Left ventricle myocardium inferior (tissue), 1 donor: ENCODE measurements around the gene POC1B. TPM values are rescaled to one million over a fixed set of nuclear protein-coding genes. Genes with fewer than 3 reads are reported as not detected.

Source experiments
- DNase-seq: peaks from one replicate; pipeline ENCODE4 v3.0.0-alpha.2; 2020
- H3K27ac ChIP-seq: fragments of 200-600 bp; replicated peaks from 2 replicates; pipeline ENCODE4 v1.8.0; 2021
- H3K27me3 ChIP-seq: fragments of 200-600 bp; 2 replicates; pipeline ENCODE4 v1.8.0; 2021; ENCODE audit warnings: low read depth
- H3K36me3 ChIP-seq: fragments of 200-600 bp; 2 replicates; pipeline ENCODE4 v1.8.0; 2021
- H3K4me1 ChIP-seq: fragments of 200-600 bp; 2 replicates; pipeline ENCODE4 v1.8.0; 2021
- H3K4me3 ChIP-seq: fragments of 200-600 bp; 2 replicates; pipeline ENCODE4 v1.8.0; 2021; ENCODE audit warnings: mild to moderate bottlenecking, moderate library complexity
- H3K9me3 ChIP-seq: fragments of 200-600 bp; replicated peaks from 2 replicates; pipeline ENCODE4 v1.8.0; 2021
- intact Hi-C: fragments of 100-400 bp; cut with micrococcal nuclease; formaldehyde crosslinking; loops from one replicate; pipeline ENCODE4 v1.11.0; 2022
- total RNA-seq: library from RNA; stranded (reverse); fragmentation: NEBNext Ultra II Directional; extraction: Animal tissue kit (Norgen Biotek cat#: 25700); gene quantifications from one replicate; pipeline ENCODE4 v1.2.1, GENCODE V29; 2021
- TF ChIP-seq, protein P1 (sequence below): fragments of 200-600 bp; IDR thresholded peaks from 2 replicates; pipeline ENCODE4 v1.8.0; 2021; ENCODE audit warnings: antibody characterized with exemption, mild to moderate bottlenecking, borderline replicate concordance
- donor health status: DM: no; HTN: yes; CAD: no; lungs with severe emphysema.

Gene POC1B
- total RNA-seq, 1 donor from 2014 or later, result 8.6 TPM

DNA sequence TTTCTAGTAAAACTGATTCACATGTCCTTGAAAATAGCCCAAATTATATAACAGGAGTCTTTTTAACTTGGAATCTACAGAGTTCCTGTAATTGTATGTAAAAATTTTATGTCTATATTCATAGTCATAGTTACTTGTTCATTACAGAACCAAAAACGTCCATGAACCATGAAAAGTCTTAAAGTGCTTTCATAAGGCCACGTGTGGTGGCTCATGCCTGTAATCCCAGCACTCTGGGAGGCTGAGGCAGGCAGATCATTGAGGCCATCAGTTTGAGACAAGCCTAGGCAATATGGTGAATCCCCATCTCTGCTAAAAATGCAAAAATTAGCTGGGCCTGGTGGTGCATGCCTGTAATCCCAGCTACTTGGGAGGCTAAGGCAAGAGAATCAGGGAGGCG, 49.6 kb downstream of the POC1B start:
- TF ChIP-seq, protein P1, sequence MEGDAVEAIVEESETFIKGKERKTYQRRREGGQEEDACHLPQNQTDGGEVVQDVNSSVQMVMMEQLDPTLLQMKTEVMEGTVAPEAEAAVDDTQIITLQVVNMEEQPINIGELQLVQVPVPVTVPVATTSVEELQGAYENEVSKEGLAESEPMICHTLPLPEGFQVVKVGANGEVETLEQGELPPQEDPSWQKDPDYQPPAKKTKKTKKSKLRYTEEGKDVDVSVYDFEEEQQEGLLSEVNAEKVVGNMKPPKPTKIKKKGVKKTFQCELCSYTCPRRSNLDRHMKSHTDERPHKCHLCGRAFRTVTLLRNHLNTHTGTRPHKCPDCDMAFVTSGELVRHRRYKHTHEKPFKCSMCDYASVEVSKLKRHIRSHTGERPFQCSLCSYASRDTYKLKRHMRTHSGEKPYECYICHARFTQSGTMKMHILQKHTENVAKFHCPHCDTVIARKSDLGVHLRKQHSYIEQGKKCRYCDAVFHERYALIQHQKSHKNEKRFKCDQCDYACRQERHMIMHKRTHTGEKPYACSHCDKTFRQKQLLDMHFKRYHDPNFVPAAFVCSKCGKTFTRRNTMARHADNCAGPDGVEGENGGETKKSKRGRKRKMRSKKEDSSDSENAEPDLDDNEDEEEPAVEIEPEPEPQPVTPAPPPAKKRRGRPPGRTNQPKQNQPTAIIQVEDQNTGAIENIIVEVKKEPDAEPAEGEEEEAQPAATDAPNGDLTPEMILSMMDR, result no peak
- H3K4me3 ChIP-seq, result no peak overlapping the region
- H3K27ac ChIP-seq, result no peak overlapping the region
- H3K36me3 ChIP-seq, result no peaks in the 10 kb centered on the region
- DNase-seq, result no peak
- H3K27me3 ChIP-seq, result no peaks in the 10 kb centered on the region
- intact Hi-C loops, result no loop called here
- no peaks in the 10 kb centered on the region for H3K4me1 ChIP-seq
- H3K9me3 ChIP-seq, result no peaks in the 10 kb centered on the region

DNA sequence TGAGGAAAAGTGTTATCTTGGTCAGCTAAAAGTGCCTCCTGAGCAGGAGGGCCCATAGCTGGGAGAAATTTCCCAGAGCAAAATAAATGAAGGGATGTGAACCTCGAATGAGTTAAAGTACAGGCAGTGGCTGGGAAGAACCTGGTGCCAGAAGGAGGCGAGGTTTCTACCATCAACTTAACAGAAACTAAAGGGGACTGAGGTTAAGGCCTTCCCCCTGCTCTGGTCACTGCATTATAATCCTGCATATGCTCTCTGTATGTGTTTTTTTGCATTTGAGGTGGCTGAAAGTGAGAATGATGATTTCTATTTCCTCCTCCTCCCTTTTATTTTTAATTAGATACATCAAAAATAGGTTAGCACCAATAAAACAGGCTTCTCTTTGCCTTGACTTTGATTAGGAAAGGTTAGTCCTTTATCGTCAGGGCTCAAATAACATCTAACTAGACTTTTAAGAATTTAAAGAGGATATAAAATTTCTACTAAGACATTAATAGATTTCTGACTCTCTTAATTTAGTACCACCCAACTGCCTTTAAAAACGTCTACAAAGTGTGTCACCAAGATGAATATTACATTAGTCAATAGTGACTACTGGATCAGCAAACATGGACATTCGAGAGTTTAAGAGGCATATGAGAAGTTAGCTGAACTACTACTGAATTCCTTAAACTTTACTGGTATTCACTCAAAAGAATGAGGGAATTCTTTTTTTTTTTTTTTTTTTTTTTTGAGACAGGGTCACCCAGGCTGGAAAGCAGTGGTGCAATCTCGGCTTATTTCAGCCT, 50.5 kb downstream of the POC1B start:
- TF ChIP-seq, protein P1, result no peak
- H3K4me1 ChIP-seq, result no peaks in the 10 kb centered on the region
- intact Hi-C loops, result no loop called here
- H3K27ac ChIP-seq, result no peak overlapping the region
- H3K9me3 ChIP-seq, result no peaks in the 10 kb centered on the region
- DNase-seq, result no peak
- H3K27me3 ChIP-seq, result no peaks in the 10 kb centered on the region
- H3K4me3 ChIP-seq, result no peak overlapping the region
- no peaks in the 10 kb centered on the region for H3K36me3 ChIP-seq

DNA sequence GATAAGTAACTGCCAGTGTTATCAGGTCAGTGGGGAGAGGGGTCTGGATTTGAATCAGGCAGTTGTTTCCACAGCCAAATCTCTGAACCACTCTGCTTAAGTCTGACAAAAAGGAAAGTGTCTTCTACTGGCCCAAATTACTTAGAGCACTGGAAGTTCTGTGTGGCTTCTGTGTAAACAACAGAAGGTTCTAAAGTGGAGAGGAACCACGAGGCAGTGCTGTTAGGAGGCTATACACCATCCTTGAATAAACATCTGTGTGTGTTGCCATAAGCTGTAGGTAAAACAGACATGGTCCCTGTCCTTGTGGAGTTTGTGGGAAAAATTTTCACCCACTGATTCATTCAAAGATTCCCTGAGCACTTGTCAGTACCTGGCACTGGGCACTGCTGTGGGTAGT, 51.2 kb downstream of the POC1B start:
- H3K4me3 ChIP-seq, result no peak overlapping the region
- no peaks in the 10 kb centered on the region for H3K36me3 ChIP-seq
- H3K9me3 ChIP-seq, result no peaks in the 10 kb centered on the region
- TF ChIP-seq, protein P1, result no peak
- H3K4me1 ChIP-seq, result no peaks in the 10 kb centered on the region
- no peaks in the 10 kb centered on the region for H3K27me3 ChIP-seq
- H3K27ac ChIP-seq, result no peak overlapping the region
- intact Hi-C loops, result loop anchor here (5.0 kb wide), 1 partner anchor 53 kb away; the partner anchor contains the start of gene POC1B
- DNase-seq, result no peak

DNA sequence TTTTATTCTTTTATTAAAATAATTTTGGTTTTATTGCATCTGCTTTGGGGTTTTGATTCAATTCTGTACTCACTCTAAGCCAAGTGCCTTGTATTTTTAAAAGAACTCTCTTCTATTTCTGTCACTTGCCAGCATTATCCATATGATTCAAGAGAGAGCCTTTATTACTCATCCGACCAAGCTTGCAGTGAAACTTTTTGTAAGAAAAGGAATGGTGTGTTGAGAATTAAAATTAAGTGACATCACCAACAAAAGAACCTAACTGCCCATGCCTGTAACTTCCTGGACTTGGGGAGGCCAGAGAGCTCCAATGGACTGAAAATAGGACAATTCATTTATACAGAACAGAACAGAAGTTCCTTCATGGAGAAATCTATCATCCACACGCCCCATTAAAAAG, 53.3 kb downstream of the POC1B start:
- no peak overlapping the region for H3K27ac ChIP-seq
- TF ChIP-seq, protein P1, result no peak
- H3K4me1 ChIP-seq, result no peaks in the 10 kb centered on the region
- no peak for DNase-seq
- no peaks in the 10 kb centered on the region for H3K27me3 ChIP-seq
- no peaks in the 10 kb centered on the region for H3K9me3 ChIP-seq
- no peak overlapping the region for H3K4me3 ChIP-seq
- intact Hi-C loops, result loop anchor here (5.0 kb wide), 1 partner anchor 55 kb away; the partner anchor contains the start of gene POC1B
- no peaks in the 10 kb centered on the region for H3K36me3 ChIP-seq

DNA sequence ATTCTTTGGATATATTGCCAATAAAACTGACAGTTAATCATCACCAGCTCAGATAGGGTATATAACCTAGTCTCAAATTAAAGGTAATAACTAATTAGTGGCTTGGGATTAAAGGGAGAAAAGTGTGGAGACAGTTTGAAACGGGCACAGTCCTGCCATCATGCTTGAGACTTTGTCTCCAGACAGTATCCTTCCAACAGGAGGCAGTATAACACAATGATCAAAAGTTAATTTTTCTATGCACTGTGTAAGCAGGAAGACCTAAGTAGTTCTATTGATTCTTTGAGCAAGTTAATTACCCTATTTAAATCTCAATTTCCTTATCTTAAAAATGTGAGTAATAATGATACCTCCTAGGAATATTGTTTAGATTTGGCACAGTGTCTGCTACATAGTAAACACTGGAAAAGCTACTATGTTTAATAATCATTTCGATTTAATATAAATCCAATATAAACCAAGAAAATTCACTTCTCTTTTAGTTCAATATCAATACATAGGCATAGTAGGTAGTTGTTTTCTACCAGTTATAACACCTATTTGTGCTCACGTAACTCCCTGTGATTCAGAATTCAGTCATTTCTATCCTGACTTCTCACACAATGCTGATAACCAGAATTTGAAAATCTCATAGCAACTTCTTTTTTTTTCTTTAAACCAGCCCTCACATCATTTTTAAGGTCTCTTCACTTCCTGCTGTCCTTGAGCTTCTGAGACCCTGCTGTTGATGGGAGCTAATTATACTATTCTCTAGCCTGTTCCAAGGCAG, 54.9 kb downstream of the POC1B start:
- TF ChIP-seq, protein P1, result peak; percentile 78
- Histone ChIP-seq H3K27me3 (no peaks in the 10 kb centered on the region), H3K27ac (no peak overlapping the region), H3K4me1 (no peaks in the 10 kb centered on the region), H3K4me3 (no peak overlapping the region), H3K36me3 (no peaks in the 10 kb centered on the region), H3K9me3 (no peaks in the 10 kb centered on the region)
- intact Hi-C loops, result loop anchor here (5.0 kb wide), 1 partner anchor 56 kb away; the partner anchor contains the start of gene POC1B
- no peak for DNase-seq
